IMR-90 (cell line): ENCODE data around the gene IPMK.

ENCODE experiments used
- BHLHE40 ChIP-seq: fragments of 150-350 bp; IDR thresholded peaks from 2 replicates; pipeline ENCODE4 v1.6.1; 2016; ENCODE audit warnings: mild to moderate bottlenecking, low read depth, low read length
- MXI1 ChIP-seq: IDR thresholded peaks from 2 replicates; pipeline ENCODE4 v1.6.1; 2012; ENCODE audit warnings: low read depth, mild to moderate bottlenecking, low read length, moderate library complexity, borderline replicate concordance
- NFE2L2 ChIP-seq: fragments of 150-350 bp; IDR thresholded peaks from 2 replicates; pipeline ENCODE4 v1.6.1; 2016; ENCODE audit warnings: low read depth, mild to moderate bottlenecking, low read length
- POLR2A ChIP-seq: IDR thresholded peaks from 2 replicates; pipeline ENCODE4 v1.6.1; 2012; ENCODE audit warnings: mild to moderate bottlenecking, low read depth, low read length
- RAD21 ChIP-seq: IDR thresholded peaks from 2 replicates; pipeline ENCODE4 v1.6.1; 2012; ENCODE audit warnings: low read length, improper control_type of control experiment
- SMC3 ChIP-seq: fragments of 150-350 bp; IDR thresholded peaks from 2 replicates; pipeline ENCODE4 v1.6.1; 2016; ENCODE audit warnings: low read depth, mild to moderate bottlenecking, antibody characterized with exemption, low read length, moderate library complexity
- TF ChIP-seq, protein P1 (sequence below): conservative IDR thresholded peaks from 2 replicates; pipeline ENCODE4 v1.5.1; 2012; ENCODE audit warnings: mild to moderate bottlenecking, low read depth, low read length, improper control_type of control experiment
- TF ChIP-seq, protein P2 (sequence below): fragments of 150-350 bp; IDR thresholded peaks from 2 replicates; pipeline ENCODE4 v1.6.1; 2017; ENCODE audit warnings: mild to moderate bottlenecking, antibody characterized with exemption, low read length, low read depth

DNA sequence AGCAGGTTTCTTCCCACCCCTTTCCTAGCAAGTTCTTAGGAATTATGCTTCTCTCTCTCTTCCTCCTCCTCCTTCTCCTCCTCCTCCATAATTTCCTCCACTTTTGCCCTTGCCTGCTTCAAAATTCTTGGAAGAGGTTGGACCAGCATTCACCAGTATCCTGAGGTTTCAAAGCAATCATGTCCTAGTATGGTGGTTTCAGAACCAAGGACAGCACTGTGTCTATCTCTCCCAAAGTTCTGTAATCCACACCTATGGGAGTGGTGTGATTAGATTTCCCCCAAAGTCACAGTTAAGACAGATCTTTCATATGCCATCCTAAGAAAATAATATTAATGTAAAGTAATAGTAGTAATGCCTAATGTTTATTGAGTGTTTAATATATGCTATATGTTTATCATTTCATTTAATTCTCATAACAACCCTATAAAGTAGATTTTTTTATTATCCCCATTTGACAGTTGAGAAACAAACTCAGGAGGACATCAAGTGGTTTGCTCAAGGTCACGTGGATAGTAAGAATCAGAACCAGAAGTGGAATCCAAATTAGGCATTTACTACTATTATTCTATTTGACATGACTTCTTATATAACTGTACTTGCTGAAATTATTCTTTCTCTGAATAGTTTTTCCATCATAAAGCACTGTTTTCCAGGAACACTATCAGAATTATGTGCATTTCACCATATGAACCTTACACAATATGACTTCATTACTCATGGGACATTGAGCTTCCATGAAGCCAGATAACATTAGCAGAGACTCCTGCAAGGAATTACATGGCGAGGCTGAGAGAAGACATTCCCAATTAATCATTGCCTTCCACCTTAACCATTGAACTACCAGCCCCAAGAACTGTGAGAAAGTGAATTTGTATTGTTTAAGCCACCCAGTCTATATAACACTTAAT, 91.4 kb downstream of the IPMK start:
- TF ChIP-seq, protein P1, sequence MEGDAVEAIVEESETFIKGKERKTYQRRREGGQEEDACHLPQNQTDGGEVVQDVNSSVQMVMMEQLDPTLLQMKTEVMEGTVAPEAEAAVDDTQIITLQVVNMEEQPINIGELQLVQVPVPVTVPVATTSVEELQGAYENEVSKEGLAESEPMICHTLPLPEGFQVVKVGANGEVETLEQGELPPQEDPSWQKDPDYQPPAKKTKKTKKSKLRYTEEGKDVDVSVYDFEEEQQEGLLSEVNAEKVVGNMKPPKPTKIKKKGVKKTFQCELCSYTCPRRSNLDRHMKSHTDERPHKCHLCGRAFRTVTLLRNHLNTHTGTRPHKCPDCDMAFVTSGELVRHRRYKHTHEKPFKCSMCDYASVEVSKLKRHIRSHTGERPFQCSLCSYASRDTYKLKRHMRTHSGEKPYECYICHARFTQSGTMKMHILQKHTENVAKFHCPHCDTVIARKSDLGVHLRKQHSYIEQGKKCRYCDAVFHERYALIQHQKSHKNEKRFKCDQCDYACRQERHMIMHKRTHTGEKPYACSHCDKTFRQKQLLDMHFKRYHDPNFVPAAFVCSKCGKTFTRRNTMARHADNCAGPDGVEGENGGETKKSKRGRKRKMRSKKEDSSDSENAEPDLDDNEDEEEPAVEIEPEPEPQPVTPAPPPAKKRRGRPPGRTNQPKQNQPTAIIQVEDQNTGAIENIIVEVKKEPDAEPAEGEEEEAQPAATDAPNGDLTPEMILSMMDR: no peak
- TF ChIP-seq, protein P2, sequence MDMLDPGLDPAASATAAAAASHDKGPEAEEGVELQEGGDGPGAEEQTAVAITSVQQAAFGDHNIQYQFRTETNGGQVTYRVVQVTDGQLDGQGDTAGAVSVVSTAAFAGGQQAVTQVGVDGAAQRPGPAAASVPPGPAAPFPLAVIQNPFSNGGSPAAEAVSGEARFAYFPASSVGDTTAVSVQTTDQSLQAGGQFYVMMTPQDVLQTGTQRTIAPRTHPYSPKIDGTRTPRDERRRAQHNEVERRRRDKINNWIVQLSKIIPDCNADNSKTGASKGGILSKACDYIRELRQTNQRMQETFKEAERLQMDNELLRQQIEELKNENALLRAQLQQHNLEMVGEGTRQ: no peak
- TF ChIP-seq SMC3: no peak
- TF ChIP-seq POLR2A: no peak
- no peak for TF ChIP-seq NFE2L2
- TF ChIP-seq MXI1: no peak
- TF ChIP-seq RAD21: no peak
- no peak for TF ChIP-seq BHLHE40
